GM18520 (cell line): ENCODE results near the gene PDIA2.

Experiments
- ATAC-seq: cut with Tn5 transposase; IDR thresholded peaks from one replicate; pipeline ENCODE4 v1.9.1; 2021; ENCODE audit not compliant: unreplicated experiment

Gene PDIA2

GRCh38 chr16:296806-297510 lies 14.0 kb downstream of the PDIA2 start:
- no peak for ATAC-seq

- ATAC-seq = no peak
These were observed 14.9 kb downstream of the PDIA2 start for GRCh38 chr16:297832-298231.

- ATAC-seq = no peak
These were observed 18.3 kb downstream of the PDIA2 start for GRCh38 chr16:301235-301634.

- no peak for ATAC-seq
These were observed 19.0 kb downstream of the PDIA2 start for GRCh38 chr16:301950-302349.

- ATAC-seq = no peak
These were observed 21.0 kb downstream of the PDIA2 start for GRCh38 chr16:303760-304505.

GRCh38 chr16:305916-306626 lies 23.1 kb downstream of the PDIA2 start:
- no peak for ATAC-seq

- no peak for ATAC-seq
These were observed 24.0 kb downstream of the PDIA2 start for GRCh38 chr16:306911-307370.

- ATAC-seq = no peak
These were observed 24.8 kb downstream of the PDIA2 start for GRCh38 chr16:307691-308312.

GRCh38 chr16:309476-309875 lies 26.5 kb downstream of the PDIA2 start:
- no peak for ATAC-seq

- ATAC-seq = no peak
These were observed 28.8 kb downstream of the PDIA2 start for GRCh38 chr16:311725-312124.

- no peak for ATAC-seq
These were observed 31.4 kb downstream of the PDIA2 start for GRCh38 chr16:314351-314750.

GRCh38 chr16:314795-315299 lies 31.9 kb downstream of the PDIA2 start:
- ATAC-seq = no peak

GRCh38 chr16:316741-317464 lies 33.9 kb downstream of the PDIA2 start:
- ATAC-seq = no peak

GRCh38 chr16:317583-317982 lies 34.6 kb downstream of the PDIA2 start:
- no peak for ATAC-seq

GRCh38 chr16:318628-319027 lies 35.7 kb downstream of the PDIA2 start:
- no peak for ATAC-seq

GRCh38 chr16:320206-320605 lies 37.2 kb downstream of the PDIA2 start:
- ATAC-seq = no peak

- ATAC-seq = no peak
These were observed 38.6 kb downstream of the PDIA2 start for GRCh38 chr16:321532-321931.

- ATAC-seq = no peak
These were observed 39.6 kb downstream of the PDIA2 start for GRCh38 chr16:322476-323143.

GRCh38 chr16:324201-324450 lies 41.2 kb downstream of the PDIA2 start:
- ATAC-seq = no peak
